ENCODE results near the gene C4orf51.
"Not testable (repeated sequence)": the region's sequence is repeated elsewhere in the genome, so short reads cannot be mapped to it uniquely, and the experiment has no call there.

C4orf51 gene

GRCh38 chr4:145679991-145680455, at the start of gene C4orf51:
C4orf51 (plus strand) TSS chr4:145680146; CDS start chr4:145680204, 58 bp downstream.
- no peak for DNase-seq (ENCODE audit: low spot score)

GRCh38 chr4:145635117-145635516, 44.8 kb upstream of the C4orf51 start:
- DNase-seq (ENCODE audit: low spot score): no peak

- DNase-seq (ENCODE audit: low spot score): no peak
These were observed 44.3 kb upstream of the C4orf51 start for GRCh38 chr4:145635630-145636029.

GRCh38 chr4:145639186-145639698, 40.7 kb upstream of the C4orf51 start:
- no peak for DNase-seq (ENCODE audit: low spot score)

- not testable (repeated sequence) for DNase-seq (ENCODE audit: low spot score)
These were observed 39.7 kb upstream of the C4orf51 start for GRCh38 chr4:145640236-145640635.

- no peak for DNase-seq (ENCODE audit: low spot score)
These were observed 36.7 kb upstream of the C4orf51 start for GRCh38 chr4:145643295-145643694.

- no peak for DNase-seq (ENCODE audit: low spot score)
These were observed 35.2 kb upstream of the C4orf51 start for GRCh38 chr4:145644699-145645098.

- no peak for DNase-seq (ENCODE audit: low spot score)
These were observed 23.8 kb upstream of the C4orf51 start for GRCh38 chr4:145656156-145656555.

- no peak for DNase-seq (ENCODE audit: low spot score)
These were observed 19.9 kb upstream of the C4orf51 start for GRCh38 chr4:145660064-145660463.

GRCh38 chr4:145663194-145663593, 16.8 kb upstream of the C4orf51 start:
- DNase-seq (ENCODE audit: low spot score): no peak

GRCh38 chr4:145665773-145666172, 14.2 kb upstream of the C4orf51 start:
- DNase-seq (ENCODE audit: low spot score): no peak

GRCh38 chr4:145670422-145670821, 9.5 kb upstream of the C4orf51 start:
- DNase-seq (ENCODE audit: low spot score): no peak

GRCh38 chr4:145679520-145679919, 426 bp upstream of the C4orf51 start:
- DNase-seq (ENCODE audit: low spot score): no peak

GRCh38 chr4:145680902-145681301, 956 bp downstream of the C4orf51 start:
- DNase-seq (ENCODE audit: low spot score): no peak

- DNase-seq (ENCODE audit: low spot score): no peak
These were observed 1.6 kb downstream of the C4orf51 start for GRCh38 chr4:145681518-145681917.

GRCh38 chr4:145681956-145682355, 2.0 kb downstream of the C4orf51 start:
- DNase-seq (ENCODE audit: low spot score): no peak

GRCh38 chr4:145686991-145687390, 7.0 kb downstream of the C4orf51 start:
- DNase-seq (ENCODE audit: low spot score): no peak

- DNase-seq (ENCODE audit: low spot score): no peak
These were observed 10.7 kb downstream of the C4orf51 start for GRCh38 chr4:145690610-145691009.

- not testable (repeated sequence) for DNase-seq (ENCODE audit: low spot score)
These were observed 11.5 kb downstream of the C4orf51 start for GRCh38 chr4:145691416-145691815.

GRCh38 chr4:145694929-145695328, 15.0 kb downstream of the C4orf51 start:
- DNase-seq (ENCODE audit: low spot score): no peak

- no peak for DNase-seq (ENCODE audit: low spot score)
These were observed 17.4 kb downstream of the C4orf51 start for GRCh38 chr4:145697332-145697731.

GRCh38 chr4:145698507-145698906, 18.6 kb downstream of the C4orf51 start:
- DNase-seq (ENCODE audit: low spot score): no peak

- no peak for DNase-seq (ENCODE audit: low spot score)
These were observed 24.0 kb downstream of the C4orf51 start for GRCh38 chr4:145703850-145704497.

GRCh38 chr4:145709336-145709735, 29.4 kb downstream of the C4orf51 start:
- DNase-seq (ENCODE audit: low spot score): no peak

Measured in HuH-7 (cell line).